ENCODE results near the gene GFY. TPM values are rescaled to one million over a fixed set of nuclear protein-coding genes. Genes with fewer than 3 reads are reported as not detected.
A peak's percentile ranks its signal among the peaks of the same experiment; 100 is the strongest.

The GFY gene
- total and polyA plus RNA-seq, 2 donors (not counting 1 experiment from before 2014, with no cell fraction given) = not detected

DNA sequence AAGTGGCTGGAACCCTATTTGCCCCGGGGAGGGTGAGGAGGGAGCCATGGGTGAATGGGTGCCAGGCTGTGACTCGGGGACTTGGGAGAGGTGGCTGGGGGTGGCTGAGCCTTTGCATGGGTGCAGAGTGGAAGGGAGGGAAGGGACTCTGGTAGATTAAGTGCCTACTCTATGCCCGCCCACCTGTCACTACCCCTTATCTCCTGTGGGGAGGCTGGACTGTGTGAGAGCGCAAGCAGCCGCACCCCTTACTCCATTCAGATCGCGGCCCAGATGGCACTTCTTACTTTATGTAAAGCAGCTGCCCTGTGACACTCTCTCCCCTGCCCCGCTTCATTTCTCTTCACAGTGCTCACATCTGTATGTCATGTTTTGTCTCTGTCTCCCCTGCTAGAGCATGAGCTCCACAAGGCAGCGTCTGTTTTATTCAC is 34.2 kb upstream of the GFY start:
- ChIA-PET CTCF (interaction anchor here (0.6 to 5.9 kb wide), 52 partner anchors 8 to 289 kb away, joined by 3 to 54 read pairs (median 6); partner anchors contain the start of genes ALDH16A1, CD37, FLT3LG and GFY), POLR2A (interaction anchor here (0.5 to 2.9 kb wide), 14 partner anchors 12 to 308 kb away, joined by 3 to 18 read pairs (median 4); partner anchors contain the start of genes CD37, FLT3LG and TEAD2)
- no peaks in the 10 kb centered on the region for H3K9me3 Mint-ChIP-seq (ENCODE audit: insufficient read depth)
- H2AFZ ChIP-seq (ENCODE audit: insufficient read depth, low read depth, low read length, poor library complexity, severe bottlenecking) = peak overlapping the region; percentile 65
- intact Hi-C loops (cut with micrococcal nuclease) = loop anchor here (1.0 to 5.0 kb wide), 5 partner anchors 28 to 164 kb away; partner anchors contain the start of genes CD37, DKKL1 and GFY
- peak overlapping the region in 2 of 5 experiments; percentile 1 to 32 for H3K4me3 ChIP-seq (ENCODE audit: control extremely low read depth in 1 of 5, extremely low read depth in 1 of 5, insufficient read depth in 1 of 5, low read depth in 2 of 5, low read length in 4 of 5)
- no peaks in the 10 kb centered on the region for H3K36me3 ChIP-seq (replicated peaks in 1 of 2; ENCODE audit: control extremely low read depth in 1 of 2, control insufficient read depth in 1 of 2, extremely low read depth in 1 of 2, insufficient read depth in 2 of 2, low read length in 1 of 2)
- no peak for TF ChIP-seq EZH2 (IDR thresholded peaks at IDR 0.05; ENCODE audit: borderline replicate concordance, insufficient read depth, low read depth, low read length, poor library complexity, severe bottlenecking)
- TF ChIP-seq, protein P1, sequence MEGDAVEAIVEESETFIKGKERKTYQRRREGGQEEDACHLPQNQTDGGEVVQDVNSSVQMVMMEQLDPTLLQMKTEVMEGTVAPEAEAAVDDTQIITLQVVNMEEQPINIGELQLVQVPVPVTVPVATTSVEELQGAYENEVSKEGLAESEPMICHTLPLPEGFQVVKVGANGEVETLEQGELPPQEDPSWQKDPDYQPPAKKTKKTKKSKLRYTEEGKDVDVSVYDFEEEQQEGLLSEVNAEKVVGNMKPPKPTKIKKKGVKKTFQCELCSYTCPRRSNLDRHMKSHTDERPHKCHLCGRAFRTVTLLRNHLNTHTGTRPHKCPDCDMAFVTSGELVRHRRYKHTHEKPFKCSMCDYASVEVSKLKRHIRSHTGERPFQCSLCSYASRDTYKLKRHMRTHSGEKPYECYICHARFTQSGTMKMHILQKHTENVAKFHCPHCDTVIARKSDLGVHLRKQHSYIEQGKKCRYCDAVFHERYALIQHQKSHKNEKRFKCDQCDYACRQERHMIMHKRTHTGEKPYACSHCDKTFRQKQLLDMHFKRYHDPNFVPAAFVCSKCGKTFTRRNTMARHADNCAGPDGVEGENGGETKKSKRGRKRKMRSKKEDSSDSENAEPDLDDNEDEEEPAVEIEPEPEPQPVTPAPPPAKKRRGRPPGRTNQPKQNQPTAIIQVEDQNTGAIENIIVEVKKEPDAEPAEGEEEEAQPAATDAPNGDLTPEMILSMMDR (IDR thresholded peaks at IDR 0.05) = no peak
- peaks cover 0 to 6% (median 0%) of the 10 kb centered on the region in 3 donors for H3K9me3 ChIP-seq (ENCODE audit: control extremely low read depth in 1 of 3, control insufficient read depth in 2 of 3, insufficient read depth in 1 of 3, low read length in 2 of 3)
- H3K27me3 Mint-ChIP-seq = no peaks in the 10 kb centered on the region
- H3K27ac ChIP-seq (ENCODE audit: low read length in 2 of 2) = peak overlapping the region; percentile 51 to 65
- peak overlapping the region; percentile 92 for H3K27ac Mint-ChIP-seq
- peak overlapping the region; percentile 61 for H3K4me3 Mint-ChIP-seq
- 15% methylated on average over 4 of the region's 9 CpGs for WGBS (ENCODE audit: insufficient coverage)
- peaks cover 21 to 46% of the 10 kb centered on the region in 2 donors for H3K4me1 ChIP-seq (ENCODE audit: control insufficient read depth in 2 of 2, insufficient read depth in 2 of 2, low read length in 2 of 2)
- no peaks in the 10 kb centered on the region for H3K27me3 ChIP-seq (replicated peaks in 1 of 4; ENCODE audit: control extremely low read depth in 1 of 4, control insufficient read depth in 3 of 4, insufficient read depth in 4 of 4, low read length in 3 of 4)
- peak overlapping the region; percentile 48 for H3K9ac ChIP-seq (ENCODE audit: low read length)
- peaks cover 41% of the 10 kb centered on the region for H3K4me1 Mint-ChIP-seq
- H4K20me1 ChIP-seq (ENCODE audit: control insufficient read depth, insufficient read depth, low read length, poor library complexity, severe bottlenecking) = no peaks in the 10 kb centered on the region
- H3K4me2 ChIP-seq (replicated peaks; ENCODE audit: low read depth, low read length, poor library complexity, severe bottlenecking) = peak overlapping the region; percentile 62
- DNase-seq = peak; percentile 85
- no peaks in the 10 kb centered on the region for H3K79me2 ChIP-seq (ENCODE audit: control insufficient read depth, insufficient read depth, low read length)
- ATAC-seq (ENCODE audit: low read depth) = peak; percentile 82

All from B cell (primary cell).